ENCODE results near the gene OR1L8. TPM values are rescaled to one million over a fixed set of nuclear protein-coding genes. Genes with fewer than 3 reads are reported as not detected.

OR1L8 gene
- total RNA-seq, 1 donor from 2014 or later = not detected

- no peak for TF ChIP-seq CTCF (conservative IDR thresholded peaks at IDR 0.05; ENCODE audit: low read depth, low read length)
- H3K4me3 ChIP-seq (ENCODE audit: low read depth, low read length) = no peak within 1 kb of the TSS
- DNase-seq (ENCODE audit: low read depth) = no peak
Observed at GRCh38 chr9:122518841-122519240, 64.3 kb downstream of the OR1L8 start, which contains the start of gene OR1J4. Gene OR1J4, plus strand, starts transcription at chr9:122519141. Its CDS starts 0 bp downstream, at chr9:122519141.

- no peak for TF ChIP-seq CTCF (conservative IDR thresholded peaks at IDR 0.05; ENCODE audit: low read depth, low read length)
- H3K4me3 ChIP-seq (ENCODE audit: low read depth, low read length) = no peak overlapping the region
- no peak for DNase-seq (ENCODE audit: low read depth)
Observed at GRCh38 chr9:122518226-122518625, 65.0 kb downstream of the OR1L8 start.

Other genes with a start within 250 kb of the OR1L8 start
- 2.2 and 6.0 TPM in 2 replicates for gene PTGS1, start 212.4 kb downstream of the OR1L8 start, total RNA-seq
- gene OR1J1, start 105.5 kb downstream of the OR1L8 start, total RNA-seq = not detected in 2 replicates
- gene OR1J2, start 72.6 kb downstream of the OR1L8 start, total RNA-seq = not detected in 2 replicates
- gene OR1J4, start 64.2 kb downstream of the OR1L8 start, total RNA-seq = not detected in 2 replicates
- not detected in 2 replicates for gene OR1N1, start 56.1 kb downstream of the OR1L8 start, total RNA-seq
- not detected in 2 replicates for gene OR1N2, start 30.3 kb downstream of the OR1L8 start, total RNA-seq
- gene OR1Q1, start 31.4 kb upstream of the OR1L8 start, total RNA-seq = not detected in 2 replicates
- not detected in 2 replicates for gene OR1B1, start 74.2 kb upstream of the OR1L8 start, total RNA-seq
- not detected in 2 replicates for gene OR1L1, start 78.3 kb upstream of the OR1L8 start, total RNA-seq
- gene OR1L3, start 91.7 kb upstream of the OR1L8 start, total RNA-seq = not detected in 2 replicates
- gene OR1L4, start 140.6 kb upstream of the OR1L8 start, total RNA-seq = not detected in 2 replicates
- not detected in 2 replicates for gene OR1L6, start 158.9 kb upstream of the OR1L8 start, total RNA-seq
- not detected in 2 replicates for gene OR5C1, start 205.5 kb upstream of the OR1L8 start, total RNA-seq
- not detected in 2 replicates for gene OR1K1, start 216.7 kb upstream of the OR1L8 start, total RNA-seq
- gene PDCL, start 245.2 kb upstream of the OR1L8 start, total RNA-seq = 19.3 and 20.5 TPM in 2 replicates

Data from epithelial cell of proximal tubule (primary cell).